Fibroblast of skin of left quadriceps (primary cell): ENCODE measurements around the gene RGL4.
"Not testable (repeated sequence)": the region's sequence is repeated elsewhere in the genome, so short reads cannot be mapped to it uniquely, and the experiment has no call there.

ENCODE experiments used
- DNase-seq, 2 experiments: peaks; one replicate each; pipeline ENCODE4 v3.0.0-alpha.2; 2013; ENCODE audit warnings: low read depth in 2 of 2

Gene RGL4

DNA sequence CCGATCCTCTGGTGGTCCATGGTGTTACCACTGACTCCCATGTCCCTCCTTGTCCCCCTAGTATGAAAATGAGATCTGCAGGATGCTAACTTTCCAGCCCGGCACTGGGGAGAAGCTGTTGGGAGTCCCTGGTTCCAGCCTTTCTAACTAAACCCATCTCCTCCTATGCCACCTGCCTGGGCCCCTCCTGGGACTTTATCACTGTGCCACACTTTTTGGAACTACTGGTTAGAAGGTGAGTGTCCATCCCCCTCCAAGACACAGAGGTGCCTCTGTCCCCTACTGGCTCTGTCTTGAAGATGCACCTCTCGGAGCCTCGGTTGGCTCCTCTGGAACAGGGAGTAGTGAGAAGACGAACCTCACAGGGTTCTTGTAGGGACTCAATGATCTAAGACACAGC is at the start of gene RGL4:
Gene RGL4, plus strand, starts transcription at position 301 of the 400 bp plus-strand sequence. CDS start 1,018 bp downstream, outside the sequence.
- DNase-seq = no peak

DNA sequence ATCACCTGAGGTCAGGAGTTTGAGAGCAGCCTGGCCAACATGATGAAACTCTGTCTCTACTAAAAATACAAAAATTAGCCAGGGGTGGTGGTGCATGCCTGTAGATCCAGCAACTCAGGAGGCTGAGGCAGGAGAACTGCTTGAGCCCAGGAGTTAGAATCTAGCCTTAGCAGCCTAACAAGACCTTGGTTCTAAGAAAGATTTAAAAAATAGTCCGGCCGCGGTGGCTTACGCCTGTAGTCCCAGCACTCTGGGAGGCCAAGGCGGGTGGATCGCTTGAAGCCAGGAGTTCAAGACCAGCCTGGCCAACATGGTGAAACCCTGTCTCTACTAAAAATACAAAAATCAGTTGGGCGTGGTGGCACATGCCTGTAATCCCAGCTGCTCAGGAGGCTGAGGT is 44.3 kb upstream of the RGL4 start:
- not testable (repeated sequence) for DNase-seq

- DNase-seq = no peak
Measured at GRCh38 chr22:23649071-23649501, 41.7 kb upstream of the RGL4 start.

GRCh38 chr22:23651676-23652075 is 39.1 kb upstream of the RGL4 start:
- DNase-seq = no peak

GRCh38 chr22:23652286-23652685 is 38.5 kb upstream of the RGL4 start:
- DNase-seq = no peak

GRCh38 chr22:23652711-23653110 is 38.1 kb upstream of the RGL4 start:
- DNase-seq = no peak

DNA sequence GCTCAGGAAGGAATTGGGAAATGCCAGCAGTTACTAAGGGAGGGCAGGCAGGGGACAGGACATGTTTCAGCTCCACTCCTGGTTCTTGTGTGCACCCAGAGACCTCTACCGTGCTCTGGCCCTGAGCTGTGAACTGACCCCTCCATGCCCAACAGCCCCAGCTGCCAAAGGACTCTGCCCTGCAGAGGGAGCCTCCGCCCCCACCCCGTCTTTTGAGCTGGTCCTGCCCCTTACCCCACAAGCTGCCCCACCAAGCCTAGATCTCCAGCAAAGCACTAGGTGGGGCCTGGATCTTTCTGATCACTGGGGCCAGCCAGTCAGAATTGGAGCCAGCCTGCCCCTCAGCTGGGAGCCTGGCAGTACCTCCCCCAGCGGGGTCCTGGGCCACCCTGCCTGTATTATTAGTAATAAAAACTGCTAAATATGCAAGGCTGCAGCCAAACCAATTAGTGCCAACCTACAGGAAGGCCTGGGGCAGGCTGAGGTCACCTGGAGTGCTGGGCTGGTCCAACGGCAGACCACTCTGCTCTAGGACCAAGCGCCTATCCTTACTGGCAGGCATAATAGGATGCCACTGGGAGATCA is 34.8 kb upstream of the RGL4 start:
- DNase-seq = no peak

- DNase-seq = no peak
Measured at GRCh38 chr22:23657727-23658126, 33.1 kb upstream of the RGL4 start.

DNA sequence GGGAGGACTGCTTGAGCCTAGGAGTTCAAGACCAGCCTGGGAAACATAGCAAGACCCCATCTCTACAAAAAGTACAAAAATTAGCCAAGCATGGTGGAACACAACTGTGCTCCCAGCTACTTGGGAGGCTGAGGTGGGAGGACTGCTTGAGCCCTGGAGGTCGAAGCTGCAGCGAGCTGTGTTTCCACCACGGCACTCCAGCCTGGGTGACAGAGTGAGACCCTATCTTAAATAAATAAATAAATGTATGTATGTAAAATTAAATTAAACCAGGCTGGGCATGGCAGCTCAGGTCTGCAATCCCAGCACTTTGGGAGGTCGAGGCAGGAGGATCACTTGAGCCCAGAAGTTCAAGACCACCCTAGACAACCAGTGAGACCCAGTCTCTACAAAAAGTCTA is 30.4 kb upstream of the RGL4 start:
- not testable (repeated sequence) for DNase-seq

DNA sequence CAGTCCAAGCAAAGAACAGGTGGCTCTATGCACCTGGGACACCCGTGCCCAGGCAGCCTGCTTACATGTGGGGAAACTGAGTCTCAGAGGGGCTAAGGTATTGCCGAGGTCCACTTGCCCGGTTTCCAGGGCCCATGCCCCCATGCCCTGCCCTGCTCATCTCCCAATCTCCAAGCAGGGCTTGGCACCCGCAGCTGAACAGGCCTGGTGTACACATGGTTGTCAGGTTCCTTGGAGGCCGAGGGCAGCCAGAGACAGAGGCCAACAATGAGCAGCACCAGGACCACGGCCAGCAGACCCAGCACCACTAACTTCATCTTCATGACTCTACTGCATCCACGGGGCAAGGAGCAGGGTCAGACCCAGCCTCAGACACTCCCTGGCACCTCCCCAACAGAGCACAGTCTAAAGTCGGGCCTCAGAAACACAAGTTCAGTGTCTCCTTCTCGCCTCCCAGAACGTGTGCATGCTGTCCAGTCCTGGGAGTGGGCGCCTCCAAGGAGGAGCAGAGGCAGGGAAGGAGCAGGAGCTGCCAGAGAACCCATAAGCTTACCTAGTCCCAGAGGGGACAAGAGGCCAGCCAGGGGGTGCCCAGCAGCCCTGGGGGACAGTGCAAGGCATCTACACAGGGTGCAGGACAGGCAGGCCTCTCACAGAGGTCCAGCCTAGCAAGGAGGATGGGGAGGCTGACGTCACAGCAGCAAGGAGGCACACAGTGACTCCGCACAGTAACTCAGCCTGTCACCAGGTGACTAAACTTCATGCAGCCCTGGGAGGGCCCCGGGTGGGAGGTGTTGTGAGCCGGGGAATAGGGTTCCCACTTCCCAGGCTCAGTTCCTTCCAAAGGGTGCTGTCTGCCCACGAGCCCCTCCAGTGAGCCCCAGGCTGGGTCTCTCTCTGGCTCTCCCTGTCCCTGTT is 20.2 kb upstream of the RGL4 start:
- DNase-seq = no peak

DNA sequence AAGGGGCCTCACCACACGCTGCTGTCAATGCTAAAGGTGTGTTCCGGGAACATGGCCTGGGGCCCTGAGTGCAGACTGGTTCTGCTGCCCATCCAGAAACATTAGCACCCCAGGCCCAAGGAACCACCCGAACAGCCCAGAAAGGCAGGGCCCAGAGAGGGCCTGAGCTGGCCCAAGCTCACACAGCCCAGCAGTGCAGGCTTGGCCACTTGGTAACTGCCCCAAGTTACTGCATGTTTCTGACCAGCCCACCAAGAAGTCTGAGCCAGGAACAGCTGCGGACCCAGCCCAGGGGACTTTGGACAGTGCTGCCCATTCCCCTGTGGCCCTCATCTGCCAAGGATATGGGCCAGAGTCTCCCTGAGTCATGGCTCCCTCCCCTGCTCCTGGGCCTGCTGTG is 19.4 kb upstream of the RGL4 start:
- DNase-seq = not testable (repeated sequence)

DNA sequence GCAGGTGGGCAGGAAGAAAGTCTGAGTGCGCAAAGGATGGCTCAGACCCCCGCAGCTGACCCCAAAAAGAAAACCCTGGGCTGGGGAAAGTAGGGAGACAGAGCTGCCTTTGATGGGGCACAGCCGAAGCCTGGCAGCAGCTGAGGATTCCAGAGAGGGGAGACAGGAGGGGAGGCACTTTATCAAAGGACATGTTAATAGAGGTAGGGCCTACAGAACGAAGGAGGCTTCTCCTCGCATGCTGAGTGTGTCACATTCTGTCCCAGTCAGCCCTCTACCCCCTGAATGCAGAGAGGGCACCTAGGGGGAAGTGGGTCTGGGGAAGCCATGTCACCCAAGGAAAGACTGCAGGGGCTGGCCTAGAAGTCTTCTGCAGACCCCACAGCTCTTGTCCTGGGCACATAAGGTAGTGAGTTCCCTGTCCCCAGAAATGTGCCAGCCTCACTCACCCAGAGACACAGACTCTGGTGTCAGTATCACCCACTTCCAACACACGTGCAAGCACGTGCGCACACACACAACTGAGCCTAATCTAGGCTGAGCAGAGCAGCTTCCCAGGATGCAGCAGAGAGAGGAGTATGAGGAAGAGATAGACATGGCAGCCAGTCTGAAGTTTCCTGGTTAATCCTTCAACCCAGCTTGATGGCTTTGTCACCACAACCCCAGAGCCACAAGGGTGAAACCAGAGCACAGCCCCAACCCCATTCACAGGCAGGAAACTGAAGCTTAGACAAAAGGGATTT is 18.3 kb upstream of the RGL4 start:
- not testable (repeated sequence) for DNase-seq

DNA sequence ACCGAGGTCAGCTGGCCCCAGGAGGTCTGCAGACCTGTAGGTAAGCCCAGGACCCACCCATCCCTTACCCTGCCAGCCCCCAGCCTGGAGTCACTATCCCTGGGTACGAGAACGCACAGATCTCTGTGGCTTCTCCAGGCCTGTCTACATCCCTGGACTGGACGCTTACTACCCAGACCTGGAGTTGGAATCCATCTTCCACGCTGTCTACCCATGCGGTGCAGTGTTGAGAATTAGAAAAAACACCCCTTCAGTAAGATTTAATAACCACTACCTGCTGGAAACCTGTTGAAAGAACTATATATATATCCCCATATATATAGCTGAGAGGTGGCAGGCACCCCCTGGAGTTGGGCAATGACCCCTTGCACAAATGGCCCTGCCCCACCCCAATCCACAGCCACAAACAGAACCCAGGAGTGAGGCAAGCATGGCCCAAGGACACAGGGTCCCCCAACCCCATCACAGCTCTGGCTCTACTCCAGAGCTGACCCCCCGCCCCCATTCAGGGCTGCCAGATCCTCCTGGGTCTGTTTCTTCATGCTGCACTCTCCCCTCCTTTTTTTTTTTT is 17.7 kb upstream of the RGL4 start:
- DNase-seq = no peak

GRCh38 chr22:23673826-23674690 is 16.8 kb upstream of the RGL4 start:
- no peak for DNase-seq

DNA sequence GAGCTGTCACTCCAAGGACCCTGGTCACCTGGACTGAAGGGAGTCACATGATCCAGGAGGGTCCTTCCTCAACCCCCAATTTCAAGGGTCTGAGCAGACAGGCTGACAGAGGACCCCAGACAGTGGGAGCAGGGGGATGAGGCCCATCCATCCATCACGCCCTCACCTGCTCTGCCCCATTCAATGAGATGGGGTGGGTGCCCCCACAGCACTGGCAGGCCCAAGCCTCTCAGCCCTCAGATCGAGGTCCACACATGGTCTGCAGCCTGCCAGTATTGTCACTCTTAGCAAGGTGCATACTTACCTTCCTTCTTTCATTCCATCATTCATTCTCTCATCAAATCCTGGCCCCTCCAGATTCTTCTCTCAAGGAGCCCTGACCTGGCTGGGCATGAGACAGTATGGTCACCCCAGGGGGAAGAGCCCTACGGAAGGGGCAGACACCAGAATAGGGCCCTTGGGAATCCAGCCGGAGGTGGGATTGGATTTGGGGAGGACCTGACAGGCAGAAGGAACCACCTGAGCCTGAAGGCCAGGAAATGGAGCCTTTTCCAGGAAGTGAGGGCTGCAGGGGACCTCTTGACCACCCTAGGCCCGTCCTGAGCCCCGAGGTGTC is 15.8 kb upstream of the RGL4 start:
- DNase-seq = not testable (repeated sequence)

DNA sequence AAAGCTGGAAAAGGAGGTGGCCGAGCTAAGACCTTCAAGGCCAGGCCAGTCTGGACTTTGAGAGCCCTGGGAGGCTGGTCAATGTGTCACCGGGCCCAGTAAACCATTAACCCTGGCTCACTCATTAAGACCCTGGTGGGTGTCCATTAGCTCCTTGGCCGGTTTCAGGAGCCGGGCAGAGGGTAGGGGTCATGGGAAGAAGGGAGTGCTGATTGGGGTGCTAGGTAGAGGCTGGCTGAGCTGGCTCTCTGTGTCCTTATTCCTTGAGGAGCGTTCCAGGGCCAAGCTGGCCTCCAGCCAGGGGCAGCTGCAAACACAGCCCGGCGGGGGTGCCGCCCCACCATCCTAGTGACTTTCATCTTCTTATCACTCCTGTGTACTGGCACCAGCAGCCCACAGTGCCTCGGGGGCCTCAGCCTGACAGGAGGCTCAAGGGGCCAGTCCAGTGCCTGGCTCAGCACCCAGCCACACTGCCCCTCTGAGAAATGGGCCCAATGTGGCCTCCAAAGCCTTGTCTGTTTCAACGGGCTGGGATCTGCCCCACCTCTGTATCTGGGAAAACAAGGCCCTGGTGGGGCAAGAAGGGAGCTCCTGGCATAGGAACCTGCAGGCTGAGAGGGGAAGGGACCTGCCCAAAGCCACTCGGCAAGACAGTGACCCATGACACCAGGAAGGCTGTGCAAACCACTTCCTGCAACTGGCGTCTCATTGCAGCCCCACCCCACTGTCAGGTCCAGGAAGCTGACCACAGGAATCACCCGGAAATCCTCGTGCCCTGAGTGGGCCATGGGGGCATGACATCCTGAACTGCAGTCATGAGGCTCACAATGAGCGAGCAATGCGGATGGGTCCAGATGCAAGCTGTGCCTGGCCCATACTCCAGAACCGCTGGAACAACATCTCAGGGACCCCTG is 15.1 kb upstream of the RGL4 start:
- DNase-seq = no peak

- DNase-seq = not testable (repeated sequence)
Measured at GRCh38 chr22:23676841-23677700, 13.7 kb upstream of the RGL4 start.

GRCh38 chr22:23677701-23677995 is 13.2 kb upstream of the RGL4 start:
- no peak for DNase-seq

DNA sequence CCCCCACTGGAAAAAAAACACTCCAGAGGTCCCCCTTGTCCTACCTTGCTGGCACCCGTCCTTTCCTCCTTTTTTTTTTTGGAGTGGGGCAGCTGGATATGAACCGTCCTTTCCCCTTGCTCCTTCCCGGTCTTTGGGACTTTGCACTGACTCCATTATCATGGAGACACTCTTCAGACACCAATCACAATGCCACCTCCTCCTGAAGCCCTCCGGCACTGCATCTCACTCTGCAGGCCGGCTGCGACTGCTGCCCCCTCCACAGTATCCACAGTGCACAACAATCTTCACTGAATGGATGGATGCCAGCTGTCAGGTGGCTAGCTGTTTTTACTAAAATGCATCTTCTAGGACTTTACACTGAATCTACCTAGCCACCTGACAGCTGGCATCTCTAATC is 12.7 kb upstream of the RGL4 start:
- DNase-seq = no peak
